Right ventricle myocardium superior (tissue), 1 donor: ENCODE data around the gene DMAC2L. TPM values are rescaled to one million over a fixed set of nuclear protein-coding genes. Genes with fewer than 3 reads are reported as not detected.
A peak's percentile ranks its signal among the peaks of the same experiment; 100 is the strongest.
"Not testable (repeated sequence)": the region's sequence is repeated elsewhere in the genome, so short reads cannot be mapped to it uniquely, and the experiment has no call there.

Source experiments
- ATAC-seq: fragments of 200-7000 bp; cut with Tn5 transposase; one replicate; pipeline ENCODE4 v1.9.1; 2020; ENCODE audit warnings: mild to moderate bottlenecking; ENCODE audit not compliant: poor library complexity
- DNase-seq: peaks from one replicate; pipeline ENCODE4 v3.0.0-alpha.2; 2020
- intact Hi-C: fragments of 100-400 bp; cut with DNase I; formaldehyde crosslinking; loops from one replicate; pipeline ENCODE4 v1.11.2; 2022
- long read RNA-seq: library from polyadenylated mRNA; unstranded; transcript quantifications from one replicate; pipeline ENCODE4 v2.0.0, GENCODE V29; 2021
- total RNA-seq: library from RNA; stranded (reverse); fragmentation: NEBNext Ultra II Directional; extraction: Animal tissue kit (Norgen Biotek cat#: 25700); gene quantifications from one replicate; pipeline ENCODE4 v1.2.1, GENCODE V29; 2021
- donor health status: DM: no; HTN: yes; CAD: no; lungs with severe emphysema.

Gene DMAC2L
- total RNA-seq, result 25.4 TPM
- long read RNA-seq, full-length matches to known transcripts, result 23 of 28 reads
- long read RNA-seq, partial matches to known transcripts, result 1 of 28 reads
- long read RNA-seq, other reads (novel, unspliced or antisense), result 4 of 28 reads

- DNase-seq (peak; percentile 96), ATAC-seq (peak; percentile 99)
- intact Hi-C loops, result loop anchor here (2.0 kb wide), 1 partner anchor 221 kb away; the partner anchor contains the start of gene MAP4K5
These were observed at the start of gene DMAC2L, which contains the start of gene L2HGDH for GRCh38 chr14:50311972-50312733. TSS of gene DMAC2L (plus strand) at chr14:50312324. CDS start at chr14:50321488, 9,164 bp downstream. TSS of gene L2HGDH (minus strand) at chr14:50312229. CDS start at chr14:50312150, 79 bp downstream.

GRCh38 chr14:50262865-50263264, 49.3 kb upstream of the DMAC2L start:
- no peak for ATAC-seq
- intact Hi-C loops, result no loop called here
- DNase-seq, result no peak

- no peak for DNase-seq
- ATAC-seq, result no peak
- intact Hi-C loops, result no loop called here
These were observed 48.8 kb upstream of the DMAC2L start for GRCh38 chr14:50263321-50263720.

GRCh38 chr14:50265029-50265428, 47.1 kb upstream of the DMAC2L start:
- no peak for DNase-seq
- ATAC-seq, result no peak
- intact Hi-C loops, result no loop called here

- intact Hi-C loops, result no loop called here
- no peak for DNase-seq
- ATAC-seq, result no peak
These were observed 41.2 kb upstream of the DMAC2L start for GRCh38 chr14:50270932-50271331.

GRCh38 chr14:50272498-50272897, 39.6 kb upstream of the DMAC2L start:
- DNase-seq (no peak), ATAC-seq (no peak)
- intact Hi-C loops, result no loop called here

- DNase-seq (no peak), ATAC-seq (no peak)
- intact Hi-C loops, result no loop called here
These were observed 26.3 kb upstream of the DMAC2L start for GRCh38 chr14:50285861-50286260.

GRCh38 chr14:50288146-50288545, 24.0 kb upstream of the DMAC2L start:
- intact Hi-C loops, result no loop called here
- DNase-seq (no peak), ATAC-seq (no peak)

- intact Hi-C loops, result no loop called here
- no peak for DNase-seq
- no peak for ATAC-seq
These were observed 21.8 kb upstream of the DMAC2L start for GRCh38 chr14:50290306-50290705.

- intact Hi-C loops, result no loop called here
- DNase-seq, result no peak
- no peak for ATAC-seq
These were observed 12.5 kb upstream of the DMAC2L start for GRCh38 chr14:50299585-50299984.

GRCh38 chr14:50301914-50302313, 10.2 kb upstream of the DMAC2L start:
- intact Hi-C loops, result no loop called here

GRCh38 chr14:50303744-50304471, 8.2 kb upstream of the DMAC2L start:
- intact Hi-C loops, result no loop called here
- ATAC-seq (peak; percentile 89), DNase-seq (no peak)

More at GRCh38 chr14:50301914-50302313, 10.2 kb upstream of the DMAC2L start:
- no peak for DNase-seq
- ATAC-seq, result no peak

- intact Hi-C loops, result no loop called here
These were observed 3.7 kb upstream of the DMAC2L start for GRCh38 chr14:50308363-50308915.

GRCh38 chr14:50310445-50310844, 1.7 kb upstream of the DMAC2L start:
- intact Hi-C loops, result no loop called here
- no peak for DNase-seq
- no peak for ATAC-seq

More at GRCh38 chr14:50308363-50308915, 3.7 kb upstream of the DMAC2L start:
- no peak for DNase-seq
- ATAC-seq, result no peak

GRCh38 chr14:50311337-50311971, 670 bp upstream of the DMAC2L start:
- intact Hi-C loops, result no loop called here
- DNase-seq (no peak), ATAC-seq (no peak)

- ATAC-seq (peak; percentile 16), DNase-seq (no peak)
- intact Hi-C loops, result loop anchor here (2.0 kb wide), 1 partner anchor 220 kb away; the partner anchor contains the start of gene MAP4K5
These were observed 570 bp downstream of the DMAC2L start for GRCh38 chr14:50312734-50313054.

GRCh38 chr14:50314098-50314497, 2.0 kb downstream of the DMAC2L start:
- DNase-seq, intact Hi-C loops, ATAC-seq: not testable (repeated sequence)

- ATAC-seq (no peak), DNase-seq (no peak)
- intact Hi-C loops, result no loop called here
These were observed 6.0 kb downstream of the DMAC2L start for GRCh38 chr14:50318031-50318626.

GRCh38 chr14:50319293-50319692, 7.2 kb downstream of the DMAC2L start:
- no peak for DNase-seq
- ATAC-seq, result no peak
- intact Hi-C loops, result no loop called here
